ENCODE data around the gene SPTBN5. TPM values are rescaled to one million over a fixed set of nuclear protein-coding genes. Genes with fewer than 3 reads are reported as not detected.

Gene SPTBN5
- total and polyA plus RNA-seq, 2 experiments from 2014 or later: 0.57 to 1.1 TPM

- TF ChIP-seq STAT1 (IDR thresholded peaks at IDR 0.05; ENCODE audit: unreplicated experiment): no peak
- TF ChIP-seq NANOG (IDR thresholded peaks at IDR 0.05; ENCODE audit: borderline replicate concordance): no peak
- TF ChIP-seq EZH2phosphoT487 (IDR thresholded peaks at IDR 0.05; ENCODE audit: unreplicated experiment): no peak
- no peak for TF ChIP-seq EZH2 (IDR thresholded peaks at IDR 0.05; ENCODE audit: low read depth, unreplicated experiment)
- TF ChIP-seq ZNF331 (CRISPR knock-in tag; IDR thresholded peaks at IDR 0.05; ENCODE audit: low read depth): no peak
- no peak for TF ChIP-seq CTCF (conservative IDR thresholded peaks at IDR 0.05; ENCODE audit: low read depth in 2 of 2)
- no peak for TF ChIP-seq POLR2AphosphoS5 (IDR thresholded peaks at IDR 0.05; ENCODE audit: low read depth)
These were observed 17.2 kb downstream of the SPTBN5 start (continued) for GRCh38 chr15:41876689-41877088.

GRCh38 chr15:41876007-41876406 is 17.8 kb downstream of the SPTBN5 start:
- peaks cover 9% of the 10 kb centered on the region for H3K27me3 ChIP-seq (ENCODE audit: insufficient read depth)
- H3F3A ChIP-seq (replicated peaks; ENCODE audit: low read depth): no peaks in the 10 kb centered on the region
- H3K27ac ChIP-seq (ENCODE audit: low read depth): no peak overlapping the region
- H3K4me3 Mint-ChIP-seq: no peak overlapping the region
- no peaks in the 10 kb centered on the region for H3K4me1 ChIP-seq (ENCODE audit: insufficient read depth)
- H3K9me3 Mint-ChIP-seq: no peaks in the 10 kb centered on the region
- no peak for DNase-seq (ENCODE audit: low spot score)
- no peak overlapping the region for H3K4me2 ChIP-seq
- no peaks in the 10 kb centered on the region for H3K4me1 Mint-ChIP-seq
- no peaks in the 10 kb centered on the region for H3K36me3 ChIP-seq (ENCODE audit: insufficient read depth)
- no peak for ATAC-seq
- H3K27ac Mint-ChIP-seq: no peak overlapping the region; the same call in 1 of the 2 replicates
- no peak overlapping the region for H2AFZ ChIP-seq
- H4K20me1 ChIP-seq (replicated peaks; ENCODE audit: insufficient read depth): no peaks in the 10 kb centered on the region
- H3K9me2 ChIP-seq (ENCODE audit: insufficient read depth): no peaks in the 10 kb centered on the region
- no peak overlapping the region for H3K4me3 ChIP-seq
- H3K36me3 Mint-ChIP-seq (ENCODE audit: low read depth): no peaks in the 10 kb centered on the region; the same call in 2 of the 3 replicates
- H3K79me2 ChIP-seq (replicated peaks; ENCODE audit: insufficient read depth): no peaks in the 10 kb centered on the region
- peaks cover 21% of the 10 kb centered on the region for H3K27me3 Mint-ChIP-seq (ENCODE audit: insufficient read depth, low read depth, poor library complexity)
- TF ChIP-seq ZNF114 (CRISPR knock-in tag; IDR thresholded peaks at IDR 0.05) (no peak), STAT1 (IDR thresholded peaks at IDR 0.05; ENCODE audit: unreplicated experiment) (no peak), POLR2AphosphoS5 (IDR thresholded peaks at IDR 0.05; ENCODE audit: low read depth) (no peak), NANOG (IDR thresholded peaks at IDR 0.05; ENCODE audit: borderline replicate concordance) (no peak), EZH2 (IDR thresholded peaks at IDR 0.05; ENCODE audit: low read depth, unreplicated experiment) (no peak), CTCF (conservative IDR thresholded peaks at IDR 0.05; ENCODE audit: low read depth in 2 of 2) (no peak), CREB1 (CRISPR knock-in tag; IDR thresholded peaks at IDR 0.05; ENCODE audit: low read depth) (no peak), EZH2phosphoT487 (IDR thresholded peaks at IDR 0.05; ENCODE audit: unreplicated experiment) (no peak), ZNF462 (CRISPR knock-in tag; IDR thresholded peaks at IDR 0.05) (no peak), ETS1 (IDR thresholded peaks at IDR 0.05) (no peak), ZNF331 (CRISPR knock-in tag; IDR thresholded peaks at IDR 0.05; ENCODE audit: low read depth) (no peak)
